NCI-H2107 treated with DMSO at 0.1 percent for 48 hours (cell line): ENCODE results near the gene ZNF609.
A peak's percentile ranks its signal among the peaks of the same experiment; 100 is the strongest.
"Not testable (repeated sequence)": the region's sequence is repeated elsewhere in the genome, so short reads cannot be mapped to it uniquely, and the experiment has no call there.

Experiments
- DNase-seq: peaks from one replicate; lab custom pipeline; 2025; ENCODE audit not compliant: unreplicated experiment; lab: John Stamatoyannopoulos, UW

Gene ZNF609

DNA sequence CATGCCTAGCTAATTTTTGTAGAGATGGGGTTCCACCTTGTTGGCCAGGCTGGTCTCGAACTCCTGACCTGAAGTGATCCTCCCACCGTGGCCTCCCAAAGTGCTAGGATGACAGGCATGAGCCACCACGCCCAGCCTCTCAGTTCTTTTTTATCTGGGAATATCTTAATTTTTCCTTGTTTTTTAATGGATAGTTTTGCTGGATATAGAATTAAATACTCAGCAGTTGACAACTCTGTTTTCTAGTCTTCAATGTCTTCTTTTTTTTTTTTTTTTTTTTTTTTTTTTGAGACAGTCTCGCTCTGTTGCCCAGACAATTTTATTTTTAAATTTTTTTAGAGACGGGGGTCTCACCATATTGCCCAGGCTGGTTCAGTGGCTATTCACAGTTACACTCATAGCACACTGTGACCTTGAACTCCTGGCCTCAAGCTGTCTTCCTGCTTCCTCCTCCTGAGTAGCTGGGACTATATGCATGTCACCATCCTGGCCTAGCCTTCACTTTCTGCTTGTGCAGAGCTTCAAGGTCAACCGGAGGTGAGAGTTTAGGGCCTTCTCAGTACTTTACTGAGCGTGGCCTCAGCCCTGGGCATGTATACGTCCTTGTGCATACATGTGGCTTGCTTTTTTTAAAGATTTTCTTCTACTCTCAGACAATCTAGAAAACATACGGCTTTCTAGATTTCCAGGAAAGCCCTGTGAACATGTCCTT, 120.5 kb downstream of the ZNF609 start:
- DNase-seq: no peak

DNA sequence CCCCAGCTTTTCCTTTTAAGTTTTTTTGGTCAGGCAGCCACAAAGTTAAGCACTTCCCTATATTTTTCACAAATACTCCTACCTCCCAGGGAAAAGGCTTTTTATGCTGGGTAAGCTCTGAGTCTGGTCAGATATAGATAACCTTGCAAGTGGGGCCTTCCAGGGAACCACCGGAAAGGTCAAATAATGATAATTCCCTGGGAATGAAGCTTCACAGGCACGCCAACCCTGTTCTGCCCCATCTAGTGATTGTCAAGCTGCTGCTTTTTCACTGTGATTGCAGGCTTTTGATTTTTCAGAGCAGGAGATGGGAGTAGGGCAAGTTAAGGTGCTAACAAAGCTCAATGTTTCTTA, 121.0 kb downstream of the ZNF609 start:
- no peak for DNase-seq

DNA sequence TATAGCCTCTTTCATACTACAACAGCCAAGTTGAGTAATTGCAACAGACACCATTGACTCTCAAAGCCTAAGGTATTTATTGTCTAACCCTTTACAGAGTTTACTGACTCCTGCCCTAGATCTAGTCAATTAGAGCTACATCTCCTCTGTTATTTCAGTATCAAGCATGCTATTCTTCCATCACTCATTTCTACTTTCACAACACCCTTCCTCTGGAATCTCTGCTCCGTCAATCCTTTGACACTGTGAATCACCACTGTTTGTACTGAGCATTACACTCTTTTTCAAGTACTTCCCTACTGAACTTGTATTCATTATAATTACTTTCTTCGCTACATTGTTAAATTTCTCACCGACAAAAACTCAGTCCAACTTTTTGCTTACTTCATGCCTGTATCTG, 121.8 kb downstream of the ZNF609 start:
- DNase-seq: no peak

DNA sequence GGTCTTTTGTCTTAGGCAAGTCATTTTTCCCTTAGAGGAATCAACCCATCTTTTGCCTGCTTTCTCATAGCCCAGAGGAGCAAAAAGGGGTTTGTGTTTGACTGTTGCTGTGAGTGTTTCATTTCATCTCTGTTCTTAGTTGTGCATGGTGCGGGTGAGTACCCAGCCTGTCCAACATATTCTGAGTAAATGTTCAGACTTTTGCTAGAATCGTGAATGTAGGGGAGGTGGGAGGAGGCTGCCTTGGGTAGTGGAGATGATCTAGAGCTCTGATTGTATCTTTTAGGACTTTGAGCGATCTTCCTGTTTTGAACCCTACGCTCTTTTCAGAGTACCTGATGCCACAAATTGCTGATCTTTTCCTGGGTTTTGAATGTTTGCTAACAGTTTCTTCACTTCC, 123.1 kb downstream of the ZNF609 start:
- no peak for DNase-seq

DNA sequence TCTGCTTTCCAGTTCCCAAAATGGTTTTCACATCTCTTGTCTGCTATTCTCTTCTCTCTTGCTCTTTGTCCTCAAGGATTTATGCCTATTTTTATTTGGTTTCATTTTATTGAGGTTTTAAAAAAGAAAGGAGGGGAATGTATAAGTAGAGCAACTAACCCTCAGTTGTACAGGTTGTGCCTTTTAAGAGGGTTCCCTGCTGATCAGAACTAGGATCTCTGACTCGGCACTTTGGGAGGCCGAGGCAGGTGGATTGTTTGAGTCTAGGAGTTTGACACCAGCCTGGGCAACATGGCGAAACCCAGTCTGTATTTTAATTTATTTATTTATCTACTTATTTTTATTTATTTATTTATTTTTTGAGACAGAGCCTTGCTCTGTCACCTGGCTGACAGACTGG, 123.6 kb downstream of the ZNF609 start:
- no peak for DNase-seq

DNA sequence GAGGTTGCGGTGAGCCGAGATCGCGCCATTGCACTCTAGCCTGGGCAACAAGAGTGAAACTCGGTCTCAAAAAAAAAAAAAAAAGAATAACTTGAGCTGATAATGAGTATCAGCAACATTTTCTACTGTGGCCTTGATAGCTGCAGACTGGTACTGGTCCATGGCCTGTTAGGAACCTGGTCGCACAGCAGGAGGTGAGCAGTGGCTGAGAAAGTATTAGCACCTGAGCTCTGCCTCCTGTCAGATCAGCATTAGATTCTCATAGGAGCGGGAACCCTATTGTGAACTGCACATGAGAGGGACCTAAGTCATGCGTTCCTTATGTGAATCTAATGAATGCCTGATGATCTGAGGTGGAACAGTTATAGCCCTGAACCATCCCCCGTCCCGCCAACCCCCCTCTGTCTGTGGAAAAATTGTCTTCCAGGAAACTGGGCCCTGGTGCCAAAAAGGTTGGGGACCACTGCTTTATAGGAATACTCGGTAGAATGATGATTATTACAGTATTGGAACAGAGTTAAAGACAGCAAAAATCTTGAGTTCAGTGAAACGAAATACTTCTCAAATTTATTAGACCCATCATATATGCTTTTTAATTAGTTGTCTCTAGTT, 126.0 kb downstream of the ZNF609 start:
- DNase-seq: no peak

DNA sequence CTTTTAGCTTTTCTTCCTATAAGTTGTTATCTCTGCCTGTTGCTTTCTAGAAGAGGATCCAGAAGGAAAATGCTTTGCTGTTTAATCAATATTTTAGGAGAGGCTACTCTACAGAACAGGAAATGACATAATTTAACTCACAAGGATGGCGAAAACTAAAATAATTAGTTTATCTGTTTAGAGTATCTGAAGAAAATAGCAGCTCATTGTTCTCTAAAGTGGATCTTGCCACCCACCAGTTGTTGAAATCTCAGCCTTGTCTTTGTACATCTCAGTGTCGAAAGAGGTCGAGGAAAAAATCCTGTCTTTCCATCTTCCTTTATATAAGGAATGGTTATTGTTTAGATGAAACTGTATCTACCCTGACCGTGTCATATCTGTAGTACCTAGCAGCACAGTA, 126.6 kb downstream of the ZNF609 start:
- no peak for DNase-seq

DNA sequence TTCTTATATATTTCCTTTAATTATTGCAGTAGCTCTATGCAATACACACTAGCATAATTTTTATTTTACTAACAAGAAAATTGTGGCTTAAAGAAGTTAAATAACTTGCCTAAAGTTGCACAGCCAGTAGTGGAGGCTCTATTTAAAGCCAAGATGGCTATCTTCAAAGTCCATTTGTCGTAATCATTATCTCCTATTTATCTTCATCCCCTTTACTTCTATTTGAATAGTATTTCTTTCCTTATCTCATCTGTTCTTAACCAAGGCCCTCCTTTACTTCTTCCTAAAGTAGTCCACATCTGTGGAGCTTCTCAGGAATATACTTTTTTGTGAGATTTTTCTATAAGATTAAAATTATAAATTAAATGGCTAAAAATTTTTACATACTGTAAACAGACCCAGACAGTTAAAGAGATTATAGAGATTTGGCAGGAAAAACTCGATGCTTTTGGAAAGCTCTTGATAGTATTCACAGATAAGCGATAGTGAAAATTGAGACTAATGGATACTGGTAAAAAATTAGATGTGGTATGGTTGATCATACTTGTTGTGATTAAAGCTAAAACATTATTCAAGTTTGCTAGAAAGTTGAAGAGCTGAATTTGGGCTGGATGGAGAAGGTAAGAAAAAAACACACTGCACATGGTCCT, 129.2 kb downstream of the ZNF609 start:
- no peak for DNase-seq

DNA sequence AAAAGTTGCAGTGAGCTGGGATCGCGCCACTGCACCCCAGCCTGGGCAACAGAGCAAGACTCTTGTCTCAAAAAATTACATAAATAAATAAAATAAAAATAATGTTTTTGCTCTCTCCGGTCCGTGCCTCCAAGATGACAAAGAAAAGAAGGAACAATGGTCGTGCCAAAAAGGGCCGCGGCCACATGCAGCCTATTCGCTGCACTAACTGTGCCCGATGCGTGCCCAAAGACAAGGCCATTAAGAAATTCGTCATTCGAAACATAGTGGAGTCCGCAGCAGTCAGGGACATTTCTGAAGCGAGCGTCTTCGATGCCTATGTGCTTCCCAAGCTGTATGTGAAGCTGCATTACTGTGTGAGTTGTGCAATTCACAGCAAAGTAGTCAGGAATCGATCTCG, 132.5 kb downstream of the ZNF609 start:
- not testable (repeated sequence) for DNase-seq

DNA sequence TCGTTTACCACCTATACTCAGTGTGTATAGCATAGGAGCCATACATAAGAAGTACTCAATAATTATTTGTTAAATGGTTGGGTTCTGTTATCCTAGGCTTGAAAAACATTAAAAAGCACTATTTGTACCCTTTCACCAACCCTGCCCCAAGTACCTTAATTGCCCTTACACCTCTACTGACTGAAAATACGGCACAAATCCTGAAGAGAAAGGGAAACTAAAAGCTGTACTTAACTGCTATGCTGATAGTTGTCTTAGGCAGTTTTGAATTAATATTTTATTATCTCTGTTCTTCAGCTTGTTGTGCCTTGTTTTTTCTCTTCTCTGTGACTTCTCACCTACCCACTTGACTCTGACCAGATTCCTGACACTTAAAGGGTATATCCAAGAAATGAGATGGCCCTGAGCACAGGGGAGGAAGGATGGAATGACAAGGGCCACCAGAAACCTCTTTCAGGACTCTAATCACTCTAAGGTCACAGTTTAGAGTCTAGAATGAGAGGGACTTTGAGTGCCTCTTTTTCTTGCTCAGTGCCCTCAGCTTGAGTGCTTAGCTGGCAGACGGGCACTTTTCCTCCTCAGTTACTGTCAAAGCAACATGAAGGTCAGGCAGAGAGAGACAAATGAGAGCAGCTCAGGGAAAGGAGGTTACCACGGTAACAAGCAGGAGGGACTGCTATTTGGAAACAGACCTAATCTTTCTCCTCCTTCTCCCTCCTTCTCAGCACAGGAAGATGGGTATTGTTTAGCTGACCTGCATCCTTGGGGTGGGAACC, 136.5 kb downstream of the ZNF609 start:
- DNase-seq: peak; percentile 52

DNA sequence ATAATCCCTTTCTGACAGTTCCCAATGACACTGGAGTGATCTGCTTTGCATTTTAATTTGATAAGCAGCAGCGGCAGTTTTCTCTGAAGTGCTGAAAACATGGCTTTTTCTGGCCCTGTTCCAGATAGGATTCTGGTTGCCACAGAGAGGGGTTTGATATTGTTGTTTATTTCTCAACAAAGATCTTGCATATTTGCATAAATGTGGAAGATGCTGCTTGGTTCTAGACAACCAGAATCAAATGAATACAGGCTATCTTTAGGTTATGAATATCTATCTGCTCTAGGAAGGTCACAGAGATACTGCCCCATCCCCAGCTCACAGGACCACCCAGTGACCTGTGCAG, 137.1 kb downstream of the ZNF609 start:
- DNase-seq: no peak

DNA sequence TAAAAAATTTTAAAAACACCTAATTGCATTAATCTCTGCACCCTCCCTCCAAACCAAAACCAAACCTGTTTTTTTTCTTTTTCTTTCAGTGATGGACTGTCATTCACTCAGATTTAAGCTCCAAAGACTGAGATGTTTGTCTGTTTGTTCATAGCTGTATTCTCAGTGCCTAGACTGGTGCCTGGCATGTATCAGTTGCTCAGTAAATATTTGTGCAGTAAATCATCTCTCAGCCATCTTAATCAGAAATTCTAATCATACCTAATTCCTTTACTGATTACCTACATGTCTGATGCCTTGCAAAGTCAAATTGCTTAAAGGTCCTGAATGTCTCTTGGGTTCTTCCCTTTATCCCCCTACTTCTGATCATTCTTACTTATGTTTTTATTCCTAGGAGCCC, 138.8 kb downstream of the ZNF609 start:
- no peak for DNase-seq

DNA sequence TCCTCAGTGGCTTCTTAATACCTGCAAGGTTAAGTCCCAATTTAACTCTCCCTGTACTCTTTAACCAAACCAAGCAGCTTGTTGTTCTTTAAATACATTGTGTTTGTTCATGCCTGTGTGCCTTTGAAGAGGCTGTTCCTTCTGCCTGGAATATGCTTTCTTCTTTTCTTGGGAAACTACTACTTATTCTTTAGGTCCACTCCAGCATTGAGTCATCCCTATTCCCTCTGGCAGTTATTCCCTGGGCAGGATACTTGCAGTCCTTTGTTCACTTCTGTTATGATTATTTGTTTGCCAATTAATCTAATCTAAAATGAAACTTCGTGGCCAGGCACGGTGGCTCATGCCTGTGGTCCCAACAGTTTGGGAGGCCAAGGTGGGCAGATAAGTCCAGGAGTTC, 139.3 kb downstream of the ZNF609 start:
- DNase-seq: no peak

DNA sequence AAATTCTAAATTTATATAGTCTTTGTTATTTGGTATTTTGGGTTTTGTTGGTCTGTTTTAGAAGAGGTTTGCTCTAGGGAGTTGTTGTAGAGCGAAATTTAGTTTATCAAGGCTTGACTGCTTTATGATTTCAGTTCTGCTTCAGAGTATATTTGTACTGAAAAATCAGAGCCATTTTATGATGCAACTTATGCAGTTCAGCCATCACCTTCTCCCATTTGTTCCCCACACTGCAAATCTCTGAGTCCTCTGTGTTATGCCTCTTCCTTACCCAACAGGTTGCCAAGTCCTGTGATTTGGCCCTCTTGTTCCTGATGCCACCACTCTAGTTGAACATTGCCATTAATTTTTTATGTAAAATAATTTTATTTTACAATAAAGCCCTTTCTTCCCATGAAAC, 140.4 kb downstream of the ZNF609 start:
- no peak for DNase-seq

DNA sequence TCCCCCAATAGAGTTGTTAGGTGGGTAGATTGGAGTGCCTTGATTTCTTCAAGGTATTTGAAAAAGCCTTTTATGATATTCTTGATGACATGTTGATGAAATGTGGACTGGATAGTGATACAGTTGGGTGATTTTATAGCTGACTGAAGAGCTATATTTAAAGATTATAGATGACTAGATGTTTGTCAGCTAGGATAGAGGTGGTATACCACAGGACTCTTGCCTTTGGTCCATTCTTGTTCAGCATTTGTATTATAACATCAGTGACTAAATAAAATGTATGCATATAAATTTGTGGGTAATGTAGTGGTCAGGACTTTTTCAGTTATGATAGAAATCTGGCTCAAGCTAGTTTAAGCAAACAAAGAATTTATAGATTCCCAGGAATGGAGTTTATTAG, 143.9 kb downstream of the ZNF609 start:
- DNase-seq: no peak

DNA sequence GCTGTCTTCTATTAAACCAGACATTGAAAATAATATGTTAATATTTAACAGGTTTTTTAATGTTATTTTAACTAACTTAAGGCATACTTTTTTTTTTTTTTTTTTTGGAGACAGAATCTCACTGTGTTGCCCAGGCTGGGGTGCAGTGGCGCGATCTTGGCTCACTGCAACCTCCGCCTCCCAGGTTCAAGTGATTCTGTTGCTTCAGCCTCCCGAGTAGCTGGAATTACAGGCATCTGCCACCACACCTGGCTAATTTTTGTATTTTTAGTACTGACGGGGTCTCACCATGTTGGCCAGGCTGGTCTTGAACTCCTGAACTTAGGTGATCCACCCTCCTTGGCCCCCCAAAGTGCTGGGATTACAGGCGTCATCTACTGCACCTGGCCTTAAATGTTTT, 147.0 kb downstream of the ZNF609 start:
- not testable (repeated sequence) for DNase-seq

DNA sequence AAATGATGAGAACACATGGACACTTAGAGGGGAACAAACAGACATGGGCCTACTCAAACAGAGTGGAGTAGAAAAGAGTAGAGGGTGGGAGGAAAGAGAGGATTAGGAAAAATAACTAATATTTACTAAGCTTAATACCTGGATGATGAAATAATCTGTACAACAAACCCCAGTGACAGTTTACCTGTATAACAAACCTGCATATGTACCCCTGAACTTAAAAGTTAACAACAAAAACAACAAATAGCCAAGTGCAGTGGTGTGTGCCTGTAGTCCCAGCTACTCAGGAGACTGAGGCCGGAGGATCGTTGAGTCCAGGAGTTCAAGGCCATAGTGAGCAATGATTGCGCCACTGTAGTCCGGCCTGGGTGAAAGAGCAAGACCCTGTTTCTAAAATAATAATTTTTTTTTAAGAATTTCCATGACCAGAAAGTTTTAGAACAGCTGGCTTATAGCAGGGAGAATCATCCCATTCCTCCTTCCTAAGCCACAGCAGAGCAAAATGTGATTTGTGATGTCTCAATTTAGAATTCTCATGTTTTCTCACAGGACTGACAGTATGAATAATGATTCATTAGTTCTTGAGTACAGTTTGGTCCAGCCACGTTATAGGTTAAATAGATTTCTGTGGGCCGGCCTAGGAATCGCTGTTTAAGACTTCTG, 150.0 kb downstream of the ZNF609 start:
- DNase-seq: no peak

DNA sequence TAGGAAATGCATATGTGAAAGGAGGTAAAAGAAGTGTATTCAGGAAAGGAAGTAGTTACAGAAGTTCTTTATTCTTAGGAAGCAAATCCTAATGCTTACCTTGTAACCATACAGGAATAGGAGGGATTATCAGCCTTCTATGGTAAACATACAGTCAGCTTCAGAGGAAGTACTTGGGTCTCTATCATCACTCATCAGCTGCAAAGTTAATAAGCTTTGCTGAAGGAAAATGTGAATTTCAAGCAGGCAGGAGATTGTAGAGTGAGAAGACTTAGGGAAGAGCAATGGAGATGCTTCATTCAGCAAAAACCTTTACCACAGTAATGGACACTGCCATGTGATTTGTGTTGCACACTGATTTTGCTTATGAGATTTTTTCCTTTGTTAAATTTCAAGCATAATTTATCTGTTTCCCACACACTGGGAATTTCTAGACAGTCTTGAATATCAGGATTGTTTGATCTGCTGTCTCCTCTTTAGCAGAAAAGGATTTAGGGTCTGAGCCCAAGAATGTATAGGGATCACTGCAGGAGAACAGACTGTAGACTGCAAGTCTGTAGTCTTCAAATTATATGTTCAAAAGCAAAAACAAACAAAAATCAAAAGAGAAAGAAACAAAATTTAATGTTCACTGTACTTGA, 150.8 kb downstream of the ZNF609 start:
- no peak for DNase-seq

DNA sequence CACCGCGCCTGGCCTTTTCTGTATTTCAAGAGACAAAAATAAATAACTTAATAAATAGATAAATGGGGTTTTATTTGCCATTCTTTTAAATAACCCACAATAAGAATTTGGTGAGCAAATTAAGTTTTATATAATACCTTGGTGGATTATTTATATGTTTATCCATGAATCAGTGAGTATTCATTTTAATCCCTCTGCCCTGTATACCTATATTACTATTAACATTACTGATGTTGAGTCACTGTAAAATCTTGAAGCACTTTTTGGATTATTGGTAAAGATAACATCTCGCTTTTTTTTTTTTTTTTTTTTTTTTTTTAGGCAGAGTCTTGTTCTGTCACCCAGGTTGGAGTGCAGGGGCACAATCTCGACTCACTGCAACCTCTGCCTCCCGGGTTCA, 154.1 kb downstream of the ZNF609 start:
- no peak for DNase-seq

DNA sequence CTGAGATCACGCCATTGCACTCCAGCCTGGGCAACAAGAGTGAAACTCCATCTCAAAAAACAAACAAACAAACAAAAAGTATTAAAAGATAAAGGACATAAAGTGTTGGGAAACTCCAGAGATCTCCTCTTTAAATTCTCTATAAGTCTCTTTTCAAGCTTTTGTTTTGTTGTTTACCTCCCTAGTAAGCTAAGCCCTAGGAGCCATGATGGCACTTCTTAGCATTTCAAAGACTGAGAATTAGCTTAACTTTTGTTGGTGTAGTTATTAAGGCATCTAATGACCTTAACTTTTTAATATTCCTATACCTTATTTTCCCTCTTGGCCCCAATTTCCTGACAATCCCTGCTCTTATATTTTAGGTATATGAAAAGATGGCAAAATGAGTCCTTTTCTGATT, 157.3 kb downstream of the ZNF609 start:
- DNase-seq: no peak

DNA sequence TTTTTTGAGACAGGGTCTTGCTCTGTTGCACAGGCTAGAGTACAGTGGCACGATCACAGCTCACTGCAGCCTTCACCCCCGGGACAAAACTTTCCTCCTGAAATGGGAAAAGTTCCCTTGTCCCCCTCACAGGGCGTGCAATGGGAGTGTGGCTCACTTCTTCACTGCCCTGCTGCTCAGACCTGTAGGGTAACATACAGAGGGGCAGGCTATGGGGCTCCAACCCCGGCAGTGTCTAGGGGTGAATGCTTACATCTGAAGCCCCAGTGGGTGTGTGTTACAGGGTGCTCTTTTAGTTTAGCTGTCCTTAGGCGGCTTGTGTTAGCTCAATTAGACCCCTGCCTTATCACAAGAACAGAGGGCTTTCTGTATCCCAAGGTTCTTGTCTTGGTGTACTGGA, 157.8 kb downstream of the ZNF609 start:
- no peak for DNase-seq
